HG02588 (cell line): ENCODE measurements around the gene NBEAL1.
"Not testable (repeated sequence)": the region's sequence is repeated elsewhere in the genome, so short reads cannot be mapped to it uniquely, and the experiment has no call there.

Experiments
- ATAC-seq: cut with Tn5 transposase; IDR thresholded peaks from one replicate; pipeline ENCODE4 v1.9.1; 2021; ENCODE audit warnings: mild to moderate bottlenecking, moderate library complexity; ENCODE audit not compliant: unreplicated experiment

Gene NBEAL1

GRCh38 chr2:203014456-203015199, at the start of gene NBEAL1:
NBEAL1 (plus strand) TSS chr2:203014875; CDS start chr2:203016385, 1,510 bp downstream.
- ATAC-seq: peak; percentile 97

GRCh38 chr2:202965810-202966460, 48.7 kb upstream of the NBEAL1 start:
- ATAC-seq: peak; percentile 84

GRCh38 chr2:202969404-202969803, 45.3 kb upstream of the NBEAL1 start:
- ATAC-seq: not testable (repeated sequence)

- ATAC-seq: no peak
Measured at GRCh38 chr2:202976809-202977208, 37.9 kb upstream of the NBEAL1 start.

- no peak for ATAC-seq
Measured at GRCh38 chr2:202982779-202983491, 31.7 kb upstream of the NBEAL1 start.

GRCh38 chr2:202989749-202990148, 24.9 kb upstream of the NBEAL1 start:
- no peak for ATAC-seq

- no peak for ATAC-seq
Measured at GRCh38 chr2:202990501-202990900, 24.2 kb upstream of the NBEAL1 start.

- not testable (repeated sequence) for ATAC-seq
Measured at GRCh38 chr2:202997113-202997512, 17.6 kb upstream of the NBEAL1 start.

- no peak for ATAC-seq
Measured at GRCh38 chr2:203002054-203002821, 12.4 kb upstream of the NBEAL1 start.

- ATAC-seq: no peak
Measured at GRCh38 chr2:203003716-203004115, 11.0 kb upstream of the NBEAL1 start.

GRCh38 chr2:203016716-203017115, 2.0 kb downstream of the NBEAL1 start:
- ATAC-seq: no peak

- no peak for ATAC-seq
Measured at GRCh38 chr2:203018181-203018580, 3.5 kb downstream of the NBEAL1 start.

GRCh38 chr2:203019142-203019541, 4.5 kb downstream of the NBEAL1 start:
- ATAC-seq: no peak

- ATAC-seq: no peak
Measured at GRCh38 chr2:203021991-203022390, 7.3 kb downstream of the NBEAL1 start.

GRCh38 chr2:203022751-203023150, 8.1 kb downstream of the NBEAL1 start:
- ATAC-seq: no peak

- no peak for ATAC-seq
Measured at GRCh38 chr2:203025592-203025991, 10.9 kb downstream of the NBEAL1 start.

- no peak for ATAC-seq
Measured at GRCh38 chr2:203030545-203030944, 15.9 kb downstream of the NBEAL1 start.

GRCh38 chr2:203030991-203031390, 16.3 kb downstream of the NBEAL1 start:
- no peak for ATAC-seq

GRCh38 chr2:203033395-203033794, 18.7 kb downstream of the NBEAL1 start:
- ATAC-seq: no peak

GRCh38 chr2:203035879-203036470, 21.3 kb downstream of the NBEAL1 start:
- no peak for ATAC-seq

- no peak for ATAC-seq
Measured at GRCh38 chr2:203037026-203037425, 22.4 kb downstream of the NBEAL1 start.
